Measurements from ENCODE around the gene MTRF1. TPM values are rescaled to one million over a fixed set of nuclear protein-coding genes. Genes with fewer than 3 reads are reported as not detected.
A peak's percentile ranks its signal among the peaks of the same experiment; 100 is the strongest.

Gene MTRF1
- total and polyA plus RNA-seq, 2 of the 4 experiments (the other 2 are of a cell fraction): 9.7 to 12.4 TPM

GRCh38 chr13:41310963-41311405 is 47.6 kb upstream of the MTRF1 start, which contains the start of gene NAA16:
Gene NAA16 (plus strand): TSS chr13:41311267. CDS start chr13:41311529, 262 bp downstream.
- Histone ChIP-seq H3K27ac (ENCODE audit: insufficient read depth, low read length) (peak within 1 kb of the TSS; percentile 91), H3K36me3 (ENCODE audit: control insufficient read depth, insufficient read depth, low read length) (no peaks in the 10 kb centered on the region), H2AK9ac (replicated peaks; ENCODE audit: low read depth, low read length, poor library complexity) (peak within 1 kb of the TSS; percentile 84), H2AFZ (replicated peaks; ENCODE audit: low read length, poor library complexity) (peak within 1 kb of the TSS; percentile 96), H3K4me3 (ENCODE audit: insufficient read depth, low read depth, low read length) (peak within 1 kb of the TSS; percentile 87), H2AK5ac (ENCODE audit: low read depth, low read length) (no peak within 1 kb of the TSS; the same call in 1 of the 2 replicates), H3K79me1 (ENCODE audit: low read depth in 1 of 2, low read length in 2 of 2) (peaks cover 0 to 31% of the 10 kb centered on the region in 2 experiments; a peak in 2 of 4 replicates), H4K20me1 (ENCODE audit: insufficient read depth, low read length) (peaks cover 29% of the 10 kb centered on the region), H3K14ac (replicated peaks; ENCODE audit: low read depth, low read length) (peak within 1 kb of the TSS; percentile 95), H3K4me1 (ENCODE audit: control insufficient read depth, insufficient read depth, low read length) (peaks cover 12% of the 10 kb centered on the region), H3K9me1 (ENCODE audit: insufficient read depth, low read length) (peaks cover 7% of the 10 kb centered on the region), H2BK120ac (ENCODE audit: low read depth, low read length) (peak within 1 kb of the TSS; percentile 66; the same call in 1 of the 2 replicates), H2BK20ac (ENCODE audit: low read depth, low read length) (no peak within 1 kb of the TSS), H4K8ac (ENCODE audit: low read depth in 2 of 2, low read length in 2 of 2) (peak within 1 kb of the TSS; percentile 60 to 78), H3K27me3 (ENCODE audit: control insufficient read depth, insufficient read depth, low read length) (no peaks in the 10 kb centered on the region), H4K91ac (ENCODE audit: insufficient read depth, low read depth, low read length) (peak within 1 kb of the TSS; percentile 69), H3K9me3 (ENCODE audit: control insufficient read depth, insufficient read depth, low read length) (no peaks in the 10 kb centered on the region), H2BK15ac (ENCODE audit: low read depth, low read length) (peak within 1 kb of the TSS; percentile 12; the same call in 1 of the 3 replicates), H3K4me2 (ENCODE audit: low read depth, low read length) (peak within 1 kb of the TSS; percentile 96), H3K23ac (ENCODE audit: low read depth, low read length) (peak within 1 kb of the TSS; percentile 97), H2BK5ac (ENCODE audit: low read depth, low read length, poor library complexity, severe bottlenecking) (peak within 1 kb of the TSS; percentile 79), H4K5ac (ENCODE audit: low read depth, low read length) (peak within 1 kb of the TSS; percentile 65), H3K4ac (ENCODE audit: low read depth, low read length) (peak within 1 kb of the TSS; percentile 90), H3K18ac (ENCODE audit: low read depth, low read length) (peak within 1 kb of the TSS; percentile 62), H3K9ac (ENCODE audit: low read depth, low read length) (peak within 1 kb of the TSS; percentile 99), H3K56ac (ENCODE audit: extremely low read depth, insufficient read depth, low read length) (peak within 1 kb of the TSS; percentile 75)
- ATAC-seq (ENCODE audit: low read depth): peak; percentile 85
- ChIA-PET POLR2A (ENCODE audit: unreplicated experiment) (no interaction called here), CTCF (no interaction called here)
- BruUV-seq (replicated peaks): no TSS peak
- DNase-seq: peak; percentile 90
- dilution Hi-C loops (cut with HindIII; ENCODE audit: low sequenced_read_pairs, unreplicated experiment) (no loop called here), intact Hi-C loops (cut with micrococcal nuclease) (loop anchor here (2.0 to 5.0 kb wide), 3 partner anchors 178 to 249 kb away; partner anchors contain the start of genes KBTBD6 and WBP4), in situ Hi-C loops (cut with MboI; ENCODE audit: low sequenced_read_pairs) (loop anchor here (25.0 kb wide), 1 partner anchor 224 kb away; no protein-coding TSS in a partner anchor)
- WGBS, 2 experiments (ENCODE audit: extremely low coverage in 2 of 2, insufficient read length in 1 of 2): 2% methylated on average over 19 of the region's 32 CpGs; no CpG with 5 or more reads in 1 of the 2 experiments
- TF ChIP-seq NFE2L2 (IDR thresholded peaks at IDR 0.05; ENCODE audit: low read depth, low read length) (no peak), RFX5 (IDR thresholded peaks at IDR 0.05; ENCODE audit: low read depth, low read length) (no peak), MXI1 (IDR thresholded peaks at IDR 0.05; ENCODE audit: borderline replicate concordance, low read depth, low read length) (peak; percentile 80), CHD1 (IDR thresholded peaks at IDR 0.05; ENCODE audit: low read depth, low read length) (no peak), RAD21 (IDR thresholded peaks at IDR 0.05; ENCODE audit: low read length) (no peak), BHLHE40 (IDR thresholded peaks at IDR 0.05; ENCODE audit: low read depth, low read length) (peak; percentile 76), CEBPB (IDR thresholded peaks at IDR 0.05; ENCODE audit: low read depth, low read length) (no peak), CTCF (conservative IDR thresholded peaks at IDR 0.05; ENCODE audit: low read depth, low read length) (no peak), FOS (IDR thresholded peaks at IDR 0.05; ENCODE audit: low read depth, low read length) (peak; percentile 86), USF2 (IDR thresholded peaks at IDR 0.05; ENCODE audit: low read depth, low read length) (no peak), RCOR1 (IDR thresholded peaks at IDR 0.05; ENCODE audit: insufficient replicate concordance, low read length) (no peak), MAFK (IDR thresholded peaks at IDR 0.05; ENCODE audit: low read depth, low read length) (no peak), ELK1 (IDR thresholded peaks at IDR 0.05; ENCODE audit: borderline replicate concordance, low read depth, low read length) (no peak), POLR2A (IDR thresholded peaks at IDR 0.05; ENCODE audit: low read depth, low read length) (no peak), MAZ (IDR thresholded peaks at IDR 0.05; ENCODE audit: borderline replicate concordance, low read depth, low read length) (peak; percentile 54; the same call in 1 of the 2 replicates), SMC3 (IDR thresholded peaks at IDR 0.05; ENCODE audit: low read depth, low read length) (no peak)

All from IMR-90 (cell line).